HUES6 (cell line): ENCODE results near the gene CHN1.
A peak's percentile ranks its signal among the peaks of the same experiment; 100 is the strongest.

Experiments used
- H3K27ac ChIP-seq: 2 replicates; pipeline ENCODE4 v1.7.0; 2013; ENCODE audit warnings: low read depth, mild to moderate bottlenecking, low read length, inconsistent platforms
- H3K27me3 ChIP-seq: 2 replicates; pipeline ENCODE4 v1.6.1; 2013; ENCODE audit warnings: low read length; ENCODE audit not compliant: control insufficient read depth, insufficient read depth
- H3K36me3 ChIP-seq: 2 replicates; pipeline ENCODE4 v1.6.1; 2013; ENCODE audit warnings: low read length; ENCODE audit not compliant: control insufficient read depth, insufficient read depth
- H3K4me1 ChIP-seq: 2 replicates; pipeline ENCODE4 v1.6.1; 2013; ENCODE audit warnings: low read length; ENCODE audit not compliant: control insufficient read depth, insufficient read depth
- H3K4me3 ChIP-seq: 2 replicates; pipeline ENCODE4 v1.5.1; 2013; ENCODE audit warnings: low read depth, low read length
- H3K9ac ChIP-seq: one replicate; pipeline ENCODE4 v1.6.1; 2013; ENCODE audit warnings: mild to moderate bottlenecking, low read length
- H3K9me3 ChIP-seq: 2 replicates; pipeline ENCODE4 v1.6.1; 2013; ENCODE audit warnings: low read depth, low read length; ENCODE audit not compliant: control insufficient read depth, insufficient read depth

The CHN1 gene

GRCh38 chr2:174800436-174801205 is 204.6 kb downstream of the CHN1 start:
- Histone ChIP-seq H3K4me3 (no peak overlapping the region), H3K9ac (no peak overlapping the region), H3K36me3 (peaks cover 26% of the 10 kb centered on the region), H3K9me3 (no peaks in the 10 kb centered on the region), H3K27me3 (no peaks in the 10 kb centered on the region), H3K27ac (no peak overlapping the region), H3K4me1 (peaks cover 13% of the 10 kb centered on the region)

DNA sequence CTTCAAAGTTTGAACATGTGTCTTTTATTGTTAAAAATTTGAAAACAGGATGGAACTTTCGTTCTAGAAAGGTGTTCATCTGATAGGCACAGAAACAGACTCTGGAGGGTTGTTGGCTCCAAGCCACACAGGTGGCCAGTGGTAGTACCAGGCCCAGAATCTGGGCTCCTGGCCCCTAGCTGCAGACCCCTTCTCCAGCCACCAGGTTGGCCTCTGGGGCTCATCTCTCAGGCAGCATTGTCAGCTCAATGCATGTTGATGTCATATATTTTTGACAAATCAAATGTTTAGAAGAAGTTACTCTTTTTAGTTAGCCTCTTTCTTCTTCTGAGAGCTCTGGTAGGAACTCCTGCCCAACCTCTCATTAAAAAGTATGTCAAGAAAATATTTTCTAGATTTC is 206.4 kb downstream of the CHN1 start:
- Histone ChIP-seq H3K27ac (no peak overlapping the region), H3K4me1 (peaks cover 26% of the 10 kb centered on the region), H3K4me3 (no peak overlapping the region), H3K9me3 (no peaks in the 10 kb centered on the region), H3K9ac (no peak overlapping the region), H3K36me3 (peaks cover 16% of the 10 kb centered on the region; the same call in 1 of the 2 replicates), H3K27me3 (no peaks in the 10 kb centered on the region)

DNA sequence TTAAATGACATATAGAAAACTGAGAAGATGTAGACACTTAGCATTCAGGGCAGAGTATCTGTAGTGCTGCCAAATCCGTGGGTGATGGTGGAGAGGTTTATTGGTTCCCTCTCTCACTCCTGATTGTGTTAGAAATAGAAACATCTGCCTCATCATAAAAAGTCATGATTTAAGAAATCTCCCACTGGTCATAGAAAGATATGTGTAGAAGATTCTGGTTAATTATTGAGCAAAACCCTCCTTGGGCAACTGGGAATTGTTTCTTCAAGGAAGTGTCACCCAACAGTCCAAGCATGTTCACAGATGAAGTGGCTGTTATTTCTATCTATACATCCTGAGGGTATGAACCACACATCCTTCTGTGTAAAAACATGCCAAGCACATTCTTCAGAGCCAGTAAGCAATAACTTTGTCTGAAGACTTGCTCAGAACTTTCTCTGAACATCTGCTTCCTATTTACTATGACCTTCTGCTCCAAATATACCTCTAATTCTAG is 207.4 kb downstream of the CHN1 start:
- Histone ChIP-seq H3K9ac (no peak overlapping the region), H3K4me3 (no peak overlapping the region), H3K36me3 (peaks cover 16% of the 10 kb centered on the region; the same call in 1 of the 2 replicates), H3K4me1 (peaks cover 36% of the 10 kb centered on the region), H3K27ac (no peak overlapping the region), H3K27me3 (no peaks in the 10 kb centered on the region), H3K9me3 (no peaks in the 10 kb centered on the region)

GRCh38 chr2:174796319-174796771 is 208.8 kb downstream of the CHN1 start:
- Histone ChIP-seq H3K4me3 (0 out of 2 replicates have a peak overlapping the region, but pooled peaks have one; percentile 16), H3K9me3 (no peaks in the 10 kb centered on the region), H3K27me3 (no peaks in the 10 kb centered on the region), H3K27ac (peak overlapping the region; percentile 88), H3K9ac (no peak overlapping the region), H3K36me3 (peaks cover 16% of the 10 kb centered on the region; the same call in 1 of the 2 replicates), H3K4me1 (peaks cover 50% of the 10 kb centered on the region)

DNA sequence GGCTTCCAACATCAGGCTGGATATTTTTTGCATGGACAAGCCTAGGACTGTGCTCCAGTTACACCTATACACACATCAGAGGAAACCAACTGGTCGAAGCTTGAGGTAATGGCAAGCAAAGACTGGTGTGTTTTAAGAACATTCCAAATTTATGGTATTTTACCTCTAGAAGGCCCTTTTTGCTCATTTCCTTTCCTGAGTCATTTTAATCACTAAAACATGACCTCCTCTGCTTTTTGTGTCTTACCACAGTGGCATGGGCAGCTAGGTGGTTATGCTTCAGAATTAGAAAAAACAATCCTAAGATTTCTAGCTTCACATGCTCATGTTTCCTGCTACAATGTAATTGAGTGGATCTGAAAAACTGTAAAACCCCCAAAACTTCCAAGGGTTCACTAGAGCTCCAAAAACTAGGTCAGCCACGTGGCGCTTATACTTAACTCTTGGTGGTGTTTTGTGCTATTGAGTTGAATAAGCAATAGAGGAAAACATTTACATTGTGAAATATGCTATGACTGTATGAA is 210.3 kb downstream of the CHN1 start:
- Histone ChIP-seq H3K27me3 (no peaks in the 10 kb centered on the region), H3K36me3 (peaks cover 7% of the 10 kb centered on the region; the same call in 1 of the 2 replicates), H3K4me1 (peaks cover 58% of the 10 kb centered on the region), H3K4me3 (no peak overlapping the region), H3K9ac (no peak overlapping the region), H3K9me3 (no peaks in the 10 kb centered on the region), H3K27ac (no peak overlapping the region)

GRCh38 chr2:174792309-174793025 is 212.7 kb downstream of the CHN1 start:
- H3K27me3 ChIP-seq: no peaks in the 10 kb centered on the region
- no peaks in the 10 kb centered on the region for H3K36me3 ChIP-seq
- peaks cover 73% of the 10 kb centered on the region for H3K4me1 ChIP-seq
- H3K4me3 ChIP-seq: no peak overlapping the region
- no peak overlapping the region for H3K9ac ChIP-seq
- H3K27ac ChIP-seq: no peak overlapping the region
- no peaks in the 10 kb centered on the region for H3K9me3 ChIP-seq

DNA sequence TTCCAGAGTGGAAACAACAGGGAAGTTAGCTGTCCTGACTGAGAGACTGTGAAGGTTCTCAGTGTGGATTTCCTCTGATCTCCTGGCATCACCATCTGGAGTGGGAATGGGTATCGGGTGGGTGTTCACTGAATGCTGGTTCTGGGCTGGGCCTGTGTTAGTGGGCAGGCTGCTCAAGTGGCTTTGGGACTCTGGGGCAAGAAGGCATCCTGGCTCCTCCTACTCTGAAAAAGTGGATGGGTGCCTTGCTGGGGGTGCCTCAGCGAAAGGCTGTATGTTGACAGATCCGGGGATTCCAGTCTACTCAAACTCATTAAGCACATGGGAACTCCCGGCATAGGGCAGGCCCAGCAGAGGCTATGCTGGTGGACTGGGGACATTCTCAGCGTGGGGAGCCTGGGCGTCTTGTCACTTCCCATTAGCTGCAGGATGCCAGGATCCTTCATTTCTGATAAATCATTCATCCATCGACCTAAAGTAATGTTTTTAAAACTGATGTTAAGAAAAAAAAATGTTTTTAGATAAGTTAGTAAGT is 213.4 kb downstream of the CHN1 start:
- no peaks in the 10 kb centered on the region for H3K36me3 ChIP-seq
- H3K27me3 ChIP-seq: no peaks in the 10 kb centered on the region
- no peak overlapping the region for H3K9ac ChIP-seq
- no peaks in the 10 kb centered on the region for H3K9me3 ChIP-seq
- peaks cover 77% of the 10 kb centered on the region for H3K4me1 ChIP-seq
- no peak overlapping the region for H3K4me3 ChIP-seq
- H3K27ac ChIP-seq: no peak overlapping the region

DNA sequence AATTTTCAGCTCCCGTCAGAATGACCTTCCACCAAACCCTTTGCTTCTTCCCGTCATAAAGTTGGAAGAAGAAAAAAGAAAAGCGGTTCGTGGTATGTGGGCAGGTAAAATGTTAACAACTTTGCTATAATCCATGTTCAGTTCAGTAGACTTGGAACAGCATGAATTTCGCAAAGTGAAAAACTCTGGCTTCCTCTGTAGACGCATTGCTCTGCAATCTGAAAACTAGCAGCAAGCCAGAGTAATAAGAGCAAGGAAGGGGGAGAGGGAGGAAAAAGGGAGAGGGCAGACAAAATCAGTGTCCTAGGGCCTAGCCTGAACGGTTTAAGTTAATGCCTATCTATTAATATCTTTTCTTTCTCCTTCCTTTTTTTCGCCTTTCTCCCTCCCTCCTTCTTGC is 214.2 kb downstream of the CHN1 start:
- H3K4me1 ChIP-seq: peaks cover 75% of the 10 kb centered on the region
- H3K36me3 ChIP-seq: no peaks in the 10 kb centered on the region
- H3K4me3 ChIP-seq: no peak overlapping the region
- no peaks in the 10 kb centered on the region for H3K9me3 ChIP-seq
- no peak overlapping the region for H3K27ac ChIP-seq
- no peaks in the 10 kb centered on the region for H3K27me3 ChIP-seq
- H3K9ac ChIP-seq: no peak overlapping the region

GRCh38 chr2:174789001-174789400 is 216.2 kb downstream of the CHN1 start:
- no peak overlapping the region for H3K4me3 ChIP-seq
- no peaks in the 10 kb centered on the region for H3K27me3 ChIP-seq
- no peak overlapping the region for H3K9ac ChIP-seq
- H3K36me3 ChIP-seq: no peaks in the 10 kb centered on the region
- peaks cover 60% of the 10 kb centered on the region for H3K4me1 ChIP-seq
- H3K27ac ChIP-seq: peak overlapping the region; percentile 40; the same call in 1 of the 2 replicates
- H3K9me3 ChIP-seq: no peaks in the 10 kb centered on the region

DNA sequence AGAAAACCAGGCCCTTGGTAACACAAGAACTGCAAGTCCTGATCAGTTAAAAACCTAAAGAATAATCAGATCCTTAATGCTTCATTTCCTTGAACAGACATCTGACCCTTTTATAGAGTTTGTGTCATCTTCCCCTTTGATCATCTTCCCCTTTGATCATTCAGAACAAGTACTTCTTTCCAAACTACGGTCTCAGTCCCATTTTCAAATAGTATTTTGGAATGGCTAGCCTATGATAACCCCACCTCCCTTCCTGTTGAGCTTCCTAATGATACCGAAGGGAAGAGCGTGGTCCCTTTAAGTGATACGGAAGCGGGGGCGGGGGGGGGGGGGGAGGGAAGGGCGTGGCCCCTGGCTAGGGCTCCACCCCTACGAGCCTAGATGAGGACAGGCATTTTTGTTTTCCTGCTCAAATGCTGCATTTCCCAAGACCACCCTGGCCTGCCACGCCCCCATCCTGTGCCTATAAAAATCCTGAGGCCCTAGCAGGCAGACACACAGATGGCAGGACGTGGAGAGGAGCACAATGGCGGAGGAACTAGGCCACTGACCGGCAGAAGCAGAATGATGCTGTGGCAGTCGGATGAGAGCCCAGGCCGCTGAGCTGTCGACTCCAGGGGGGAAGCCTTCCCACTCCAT is 216.8 kb downstream of the CHN1 start:
- Histone ChIP-seq H3K4me3 (peak overlapping the region; percentile 22), H3K9me3 (no peaks in the 10 kb centered on the region), H3K36me3 (no peaks in the 10 kb centered on the region), H3K27me3 (no peaks in the 10 kb centered on the region), H3K4me1 (peaks cover 54% of the 10 kb centered on the region), H3K9ac (peak overlapping the region; percentile 34), H3K27ac (peak overlapping the region; percentile 84)
